ENCODE measurements around the gene SCARF2.
"Not testable (repeated sequence)": the region's sequence is repeated elsewhere in the genome, so short reads cannot be mapped to it uniquely, and the experiment has no call there.

The SCARF2 gene

DNA sequence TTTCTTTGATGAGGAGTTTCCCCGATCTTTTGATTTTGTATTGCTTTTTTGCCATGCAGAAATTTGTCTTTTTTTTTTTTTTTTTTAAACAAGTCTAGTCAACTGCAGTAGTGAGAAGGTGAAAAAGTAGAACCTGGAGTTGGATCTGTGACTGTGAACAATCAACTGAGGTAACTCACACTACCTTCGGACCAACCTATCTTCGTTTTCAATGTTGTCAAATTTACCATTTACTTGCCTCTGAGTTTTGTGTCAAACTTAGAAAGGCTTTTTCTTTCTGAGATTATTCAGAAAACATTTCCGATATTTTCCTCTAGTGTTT, 37.5 kb upstream of the SCARF2 start:
- TF ChIP-seq, protein P1, sequence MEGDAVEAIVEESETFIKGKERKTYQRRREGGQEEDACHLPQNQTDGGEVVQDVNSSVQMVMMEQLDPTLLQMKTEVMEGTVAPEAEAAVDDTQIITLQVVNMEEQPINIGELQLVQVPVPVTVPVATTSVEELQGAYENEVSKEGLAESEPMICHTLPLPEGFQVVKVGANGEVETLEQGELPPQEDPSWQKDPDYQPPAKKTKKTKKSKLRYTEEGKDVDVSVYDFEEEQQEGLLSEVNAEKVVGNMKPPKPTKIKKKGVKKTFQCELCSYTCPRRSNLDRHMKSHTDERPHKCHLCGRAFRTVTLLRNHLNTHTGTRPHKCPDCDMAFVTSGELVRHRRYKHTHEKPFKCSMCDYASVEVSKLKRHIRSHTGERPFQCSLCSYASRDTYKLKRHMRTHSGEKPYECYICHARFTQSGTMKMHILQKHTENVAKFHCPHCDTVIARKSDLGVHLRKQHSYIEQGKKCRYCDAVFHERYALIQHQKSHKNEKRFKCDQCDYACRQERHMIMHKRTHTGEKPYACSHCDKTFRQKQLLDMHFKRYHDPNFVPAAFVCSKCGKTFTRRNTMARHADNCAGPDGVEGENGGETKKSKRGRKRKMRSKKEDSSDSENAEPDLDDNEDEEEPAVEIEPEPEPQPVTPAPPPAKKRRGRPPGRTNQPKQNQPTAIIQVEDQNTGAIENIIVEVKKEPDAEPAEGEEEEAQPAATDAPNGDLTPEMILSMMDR (IDR thresholded peaks at IDR 0.05; ENCODE audit: low read depth, low read length) = no peak

DNA sequence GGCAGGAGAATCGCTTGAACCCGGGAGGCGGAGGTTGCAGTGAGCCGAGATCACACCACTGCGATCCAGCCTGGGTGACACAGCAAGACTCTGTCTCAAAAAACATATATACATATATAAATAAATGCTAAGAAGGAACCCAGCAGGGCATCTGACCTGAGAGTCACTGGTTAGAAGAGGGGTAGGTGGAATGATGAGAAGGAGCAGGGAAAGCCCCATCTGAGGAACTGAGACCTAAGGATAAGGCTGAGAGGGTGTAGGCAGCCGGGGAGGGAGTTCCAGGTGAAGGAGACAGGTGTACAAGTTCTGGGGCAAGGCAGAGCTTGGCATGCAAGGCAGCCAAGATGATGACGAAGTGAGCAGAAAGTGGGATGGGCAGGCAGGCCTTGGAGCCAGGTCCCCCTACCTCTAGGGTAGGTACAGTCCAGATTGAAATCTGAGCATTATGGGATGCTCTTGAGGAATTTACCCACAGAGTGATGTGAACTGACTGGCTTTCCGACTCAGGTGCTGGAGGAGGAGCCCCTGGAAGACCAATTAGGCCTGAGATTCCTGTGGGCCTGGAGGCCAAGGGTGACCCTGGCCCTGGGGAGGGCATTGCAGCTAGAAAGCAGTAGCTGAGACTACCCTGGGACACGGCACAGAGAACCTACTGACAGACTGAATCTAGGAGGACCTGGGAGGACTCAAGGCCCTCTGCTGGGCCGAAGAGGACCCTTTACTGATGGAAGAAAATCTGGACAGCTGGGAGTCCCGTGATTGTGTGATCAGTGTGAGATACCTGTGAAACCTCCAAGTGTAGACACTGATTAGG, 35.2 kb upstream of the SCARF2 start:
- TF ChIP-seq, protein P1 (IDR thresholded peaks at IDR 0.05; ENCODE audit: low read depth, low read length) = no peak
- DNase-seq (ENCODE audit: extremely low read depth, low read depth) = no peak

More for the DNA sequence above, 37.5 kb upstream of the SCARF2 start:
- no peak for DNase-seq (ENCODE audit: extremely low read depth, low read depth)

- TF ChIP-seq, protein P1 (IDR thresholded peaks at IDR 0.05; ENCODE audit: low read depth, low read length) = no peak
- DNase-seq (ENCODE audit: extremely low read depth, low read depth) = no peak
Measured at GRCh38 chr22:20471126-20471833, 33.7 kb upstream of the SCARF2 start.

DNA sequence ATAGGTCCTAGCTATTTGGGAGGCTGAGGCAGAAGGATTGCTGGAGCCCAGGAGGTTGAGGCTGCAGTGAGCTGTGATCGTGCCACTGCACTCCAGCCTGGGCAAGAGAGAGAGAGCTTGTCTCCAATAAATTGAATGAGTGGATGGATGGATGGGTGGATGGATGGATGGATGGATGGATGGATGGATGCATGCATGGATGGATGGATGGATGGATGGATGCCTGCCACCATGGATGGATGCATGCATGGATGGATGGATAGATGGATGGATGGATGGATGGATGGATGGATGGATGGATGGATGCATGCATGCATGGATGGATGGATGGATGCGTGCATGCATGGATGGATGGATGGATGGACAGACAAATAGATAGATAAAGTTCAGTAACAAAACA, 32.9 kb upstream of the SCARF2 start:
- not testable (repeated sequence) for DNase-seq (ENCODE audit: extremely low read depth, low read depth)

- TF ChIP-seq, protein P1 (IDR thresholded peaks at IDR 0.05; ENCODE audit: low read depth, low read length) = no peak
- DNase-seq (ENCODE audit: extremely low read depth, low read depth) = no peak
Measured at GRCh38 chr22:20469110-20469868, 31.7 kb upstream of the SCARF2 start.

GRCh38 chr22:20466659-20467379, 29.2 kb upstream of the SCARF2 start:
- no peak for DNase-seq (ENCODE audit: extremely low read depth, low read depth)
- TF ChIP-seq, protein P1 (IDR thresholded peaks at IDR 0.05; ENCODE audit: low read depth, low read length) = no peak

- TF ChIP-seq, protein P1 (IDR thresholded peaks at IDR 0.05; ENCODE audit: low read depth, low read length) = no peak
- no peak for DNase-seq (ENCODE audit: extremely low read depth, low read depth)
Measured at GRCh38 chr22:20465759-20466077, 28.1 kb upstream of the SCARF2 start.

All from AG09319 (cell line).